Tibial nerve (tissue), 4 donors: ENCODE data around the gene NCKAP1. TPM values are rescaled to one million over a fixed set of nuclear protein-coding genes. Genes with fewer than 3 reads are reported as not detected.

Experiments used
- DNase-seq, 2 donors: peaks; one replicate each; pipeline ENCODE4 v3.0.0-alpha.2; 2019; ENCODE audit warnings: low spot score in 2 of 2
- H3K27ac ChIP-seq, 4 donors: fragments of 200-600 bp; sonication (generic) in 3 of 4; one replicate each; pipeline ENCODE4 v1.5.1; 2017 to 2019; ENCODE audit warnings: mild to moderate bottlenecking in 1 of 4
- H3K27me3 ChIP-seq, 2 donors: fragments of 200-600 bp; sonication (generic) in 1 of 2; one replicate each; pipeline versions ENCODE4 v1.5.1 to v1.6.0; 2017 to 2019
- H3K36me3 ChIP-seq, 3 donors: fragments of 200-600 bp; sonication (generic); one replicate each; pipeline ENCODE4 v1.5.1; 2018 to 2019
- H3K4me1 ChIP-seq, 4 donors: fragments of 200-600 bp; sonication (generic) in 3 of 4; one replicate each; pipeline ENCODE4 v1.5.1; 2017 to 2019
- H3K4me3 ChIP-seq, 4 donors: fragments of 200-600 bp; sonication (generic) in 3 of 4; one replicate each; pipeline ENCODE4 v1.5.1; 2017 to 2019; ENCODE audit warnings: mild to moderate bottlenecking in 1 of 4, moderate library complexity in 1 of 4
- H3K9me3 ChIP-seq, 4 donors: fragments of 200-600 bp; sonication (generic) in 3 of 4; one replicate each; pipeline ENCODE4 v1.5.1; 2017 to 2019
- EP300 ChIP-seq, 2 donors: sonication (generic); formaldehyde crosslinking; IDR thresholded peaks; one replicate each; pipeline ENCODE4 v1.6.1; 2017; ENCODE audit warnings: antibody characterized with exemption in 2 of 2, mild to moderate bottlenecking in 1 of 2
- POLR2A ChIP-seq, 2 donors: fragments of 450-650 bp; IDR thresholded peaks; one replicate each; pipeline ENCODE4 v1.6.1; 2017; ENCODE audit warnings: antibody characterized with exemption in 2 of 2, mild to moderate bottlenecking in 2 of 2, moderate library complexity in 2 of 2
- WGBS, 2 donors: methylation state at CpG; one replicate each; pipeline ENCODE4 v1.1.5; 2018; 5-methylcytosine and 5-hydroxymethylcytosine counted together
- total RNA-seq, 4 donors: library from RNA; depleted of rRNA; stranded (reverse); fragments of >200 nt; gene quantifications; one replicate each; pipeline ENCODE4 v1.1.0, GENCODE V29; 2016
- TF ChIP-seq, protein P1 (sequence below), 5 experiments: fragments of 200-600 bp in 3 of 5; fragments of 450-650 bp in 2 of 5; sonication (generic) in 3 of 5; IDR thresholded peaks; one replicate each; pipeline ENCODE4 v1.5.1; 2016 to 2019; ENCODE audit warnings: antibody characterized with exemption in 5 of 5, mild to moderate bottlenecking in 3 of 5, moderate library complexity in 2 of 5

Gene NCKAP1
- total RNA-seq, 4 donors from 2014 or later = 80.6 to 114 (median 85.6) TPM

- no peak overlapping the region for H3K4me3 ChIP-seq
- no peaks in the 10 kb centered on the region for H3K9me3 ChIP-seq
- 62 to 64% methylated on average over 7 of the region's 7 CpGs for WGBS, 2 donors
These were observed 131.0 kb downstream of the NCKAP1 start for GRCh38 chr2:182907081-182907830.

DNA sequence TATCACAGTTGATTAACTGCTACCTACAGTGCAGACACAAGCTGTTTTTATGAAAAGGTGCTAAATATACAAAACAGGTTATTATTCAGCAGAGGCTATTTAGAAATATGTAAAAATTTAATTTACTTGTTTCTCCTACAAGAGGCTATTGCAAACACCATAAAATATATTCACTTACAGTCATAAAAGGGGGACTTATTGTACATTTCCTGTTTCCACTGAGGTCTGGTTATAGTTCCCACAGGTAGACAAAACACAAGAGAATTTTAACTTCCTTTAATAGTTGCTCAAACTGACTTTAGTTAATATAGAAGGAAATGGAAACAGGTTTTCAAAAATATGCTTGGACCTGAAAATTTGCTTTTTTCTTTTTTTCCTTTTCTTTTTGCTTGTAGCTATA, 131.8 kb downstream of the NCKAP1 start:
- Histone ChIP-seq H3K27me3 (no peaks in the 10 kb centered on the region), H3K4me3 (no peak overlapping the region), H3K4me1 (no peaks in the 10 kb centered on the region), H3K27ac (no peak overlapping the region), H3K9me3 (no peaks in the 10 kb centered on the region), H3K36me3 (peaks cover 0 to 54% (median 2%) of the 10 kb centered on the region in 3 donors)
- DNase-seq = no peak
- TF ChIP-seq, protein P1, sequence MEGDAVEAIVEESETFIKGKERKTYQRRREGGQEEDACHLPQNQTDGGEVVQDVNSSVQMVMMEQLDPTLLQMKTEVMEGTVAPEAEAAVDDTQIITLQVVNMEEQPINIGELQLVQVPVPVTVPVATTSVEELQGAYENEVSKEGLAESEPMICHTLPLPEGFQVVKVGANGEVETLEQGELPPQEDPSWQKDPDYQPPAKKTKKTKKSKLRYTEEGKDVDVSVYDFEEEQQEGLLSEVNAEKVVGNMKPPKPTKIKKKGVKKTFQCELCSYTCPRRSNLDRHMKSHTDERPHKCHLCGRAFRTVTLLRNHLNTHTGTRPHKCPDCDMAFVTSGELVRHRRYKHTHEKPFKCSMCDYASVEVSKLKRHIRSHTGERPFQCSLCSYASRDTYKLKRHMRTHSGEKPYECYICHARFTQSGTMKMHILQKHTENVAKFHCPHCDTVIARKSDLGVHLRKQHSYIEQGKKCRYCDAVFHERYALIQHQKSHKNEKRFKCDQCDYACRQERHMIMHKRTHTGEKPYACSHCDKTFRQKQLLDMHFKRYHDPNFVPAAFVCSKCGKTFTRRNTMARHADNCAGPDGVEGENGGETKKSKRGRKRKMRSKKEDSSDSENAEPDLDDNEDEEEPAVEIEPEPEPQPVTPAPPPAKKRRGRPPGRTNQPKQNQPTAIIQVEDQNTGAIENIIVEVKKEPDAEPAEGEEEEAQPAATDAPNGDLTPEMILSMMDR (IDR thresholded peaks at IDR 0.05) = no peak
- TF ChIP-seq EP300 (IDR thresholded peaks at IDR 0.05) (no peak), POLR2A (IDR thresholded peaks at IDR 0.05) (no peak)

More at GRCh38 chr2:182907081-182907830, 131.0 kb downstream of the NCKAP1 start:
- Histone ChIP-seq H3K27ac (no peak overlapping the region), H3K36me3 (peaks cover 0 to 54% (median 2%) of the 10 kb centered on the region in 3 donors), H3K27me3 (no peaks in the 10 kb centered on the region), H3K4me1 (no peaks in the 10 kb centered on the region)
- TF ChIP-seq, protein P1 (IDR thresholded peaks at IDR 0.05) = no peak
- TF ChIP-seq EP300 (IDR thresholded peaks at IDR 0.05) = no peak
- TF ChIP-seq POLR2A (IDR thresholded peaks at IDR 0.05) = no peak
- no peak for DNase-seq

GRCh38 chr2:182904844-182905243, 133.4 kb downstream of the NCKAP1 start:
- WGBS, 2 donors = 89 to 90% methylated on average over 1 of the region's 1 CpG
- no peak overlapping the region for H3K4me3 ChIP-seq
- H3K9me3 ChIP-seq = no peaks in the 10 kb centered on the region
- H3K36me3 ChIP-seq = peaks cover 0 to 39% (median 0%) of the 10 kb centered on the region in 3 donors
- no peaks in the 10 kb centered on the region for H3K4me1 ChIP-seq
- H3K27me3 ChIP-seq = no peaks in the 10 kb centered on the region
- no peak overlapping the region for H3K27ac ChIP-seq
- DNase-seq = no peak
- TF ChIP-seq EP300 (IDR thresholded peaks at IDR 0.05) = no peak
- TF ChIP-seq, protein P1 (IDR thresholded peaks at IDR 0.05) = no peak
- TF ChIP-seq POLR2A (IDR thresholded peaks at IDR 0.05) = no peak

- Histone ChIP-seq H3K4me3 (no peak overlapping the region), H3K4me1 (no peaks in the 10 kb centered on the region), H3K36me3 (peaks cover 0 to 28% (median 0%) of the 10 kb centered on the region in 3 donors), H3K9me3 (no peaks in the 10 kb centered on the region), H3K27me3 (no peaks in the 10 kb centered on the region), H3K27ac (no peak overlapping the region)
- 73 to 75% methylated on average over 2 of the region's 2 CpGs for WGBS, 2 donors
- DNase-seq = no peak
- TF ChIP-seq, protein P1 (IDR thresholded peaks at IDR 0.05) = no peak
- TF ChIP-seq EP300 (IDR thresholded peaks at IDR 0.05) = no peak
- TF ChIP-seq POLR2A (IDR thresholded peaks at IDR 0.05) = no peak
These were observed 134.7 kb downstream of the NCKAP1 start for GRCh38 chr2:182903566-182903965.

GRCh38 chr2:182901748-182902147, 136.5 kb downstream of the NCKAP1 start:
- peaks cover 0 to 14% (median 0%) of the 10 kb centered on the region in 3 donors for H3K36me3 ChIP-seq
- TF ChIP-seq POLR2A (IDR thresholded peaks at IDR 0.05) (no peak), EP300 (IDR thresholded peaks at IDR 0.05) (no peak)
- TF ChIP-seq, protein P1 (IDR thresholded peaks at IDR 0.05) = no peak
- WGBS, 2 donors = 91 to 94% methylated on average over 6 of the region's 6 CpGs

More at GRCh38 chr2:182901748-182902147, 136.5 kb downstream of the NCKAP1 start:
- no peak overlapping the region for H3K27ac ChIP-seq
- H3K27me3 ChIP-seq = no peaks in the 10 kb centered on the region
- no peaks in the 10 kb centered on the region for H3K9me3 ChIP-seq
- no peaks in the 10 kb centered on the region for H3K4me1 ChIP-seq
- no peak overlapping the region for H3K4me3 ChIP-seq
- no peak for DNase-seq
